Endothelial cell (in vitro differentiated cells): ENCODE results near the gene BNIP1. TPM values are rescaled to one million over a fixed set of nuclear protein-coding genes. Genes with fewer than 3 reads are reported as not detected.

Experiments used
- DNase-seq: peaks from one replicate; pipeline ENCODE4 v3.0.0; 2021; ENCODE audit warnings: low spot score
- H3K27ac Mint-ChIP-seq: one replicate; pipeline ENCODE4 v1.8.0; 2021; ENCODE audit warnings: mixed read lengths, inconsistent platforms; ENCODE audit not compliant: unreplicated experiment
- H3K27me3 Mint-ChIP-seq: one replicate; pipeline ENCODE4 v1.8.0; 2021; ENCODE audit warnings: mild to moderate bottlenecking, moderate library complexity, mixed read lengths, inconsistent platforms; ENCODE audit not compliant: unreplicated experiment
- H3K36me3 Mint-ChIP-seq: one replicate; pipeline ENCODE4 v1.8.0; 2021; ENCODE audit warnings: mild to moderate bottlenecking, low read depth, mixed read lengths, inconsistent platforms; ENCODE audit not compliant: unreplicated experiment
- H3K4me1 Mint-ChIP-seq: one replicate; pipeline ENCODE4 v1.8.0; 2021; ENCODE audit warnings: mild to moderate bottlenecking, mixed read lengths, inconsistent platforms; ENCODE audit not compliant: unreplicated experiment
- H3K4me3 Mint-ChIP-seq: one replicate; pipeline ENCODE4 v1.8.0; 2021; ENCODE audit warnings: mild to moderate bottlenecking, mixed read lengths, inconsistent platforms; ENCODE audit not compliant: unreplicated experiment
- H3K9me3 Mint-ChIP-seq: one replicate; pipeline ENCODE4 v1.8.0; 2021; ENCODE audit warnings: mixed read lengths, inconsistent platforms; ENCODE audit not compliant: unreplicated experiment
- total RNA-seq: library from RNA; stranded (reverse); fragmentation: NEBNext Ultra II Directional; extraction: Animal tissue kit (Norgen Biotek cat#: 25700); gene quantifications from one replicate; pipeline ENCODE4 v1.2.1, GENCODE V29; 2021; ENCODE audit not compliant: unreplicated experiment
- TF ChIP-seq, protein P1 (sequence below): fragments of 200-600 bp; sonication (generic); IDR thresholded peaks from one replicate; pipeline ENCODE4 v1.5.0; 2021; ENCODE audit warnings: antibody characterized with exemption; ENCODE audit not compliant: unreplicated experiment

BNIP1 gene
- total RNA-seq, 1 donor from 2014 or later = 10.3 TPM

GRCh38 chr5:173138707-173139106, 5.6 kb upstream of the BNIP1 start:
- TF ChIP-seq, protein P1, sequence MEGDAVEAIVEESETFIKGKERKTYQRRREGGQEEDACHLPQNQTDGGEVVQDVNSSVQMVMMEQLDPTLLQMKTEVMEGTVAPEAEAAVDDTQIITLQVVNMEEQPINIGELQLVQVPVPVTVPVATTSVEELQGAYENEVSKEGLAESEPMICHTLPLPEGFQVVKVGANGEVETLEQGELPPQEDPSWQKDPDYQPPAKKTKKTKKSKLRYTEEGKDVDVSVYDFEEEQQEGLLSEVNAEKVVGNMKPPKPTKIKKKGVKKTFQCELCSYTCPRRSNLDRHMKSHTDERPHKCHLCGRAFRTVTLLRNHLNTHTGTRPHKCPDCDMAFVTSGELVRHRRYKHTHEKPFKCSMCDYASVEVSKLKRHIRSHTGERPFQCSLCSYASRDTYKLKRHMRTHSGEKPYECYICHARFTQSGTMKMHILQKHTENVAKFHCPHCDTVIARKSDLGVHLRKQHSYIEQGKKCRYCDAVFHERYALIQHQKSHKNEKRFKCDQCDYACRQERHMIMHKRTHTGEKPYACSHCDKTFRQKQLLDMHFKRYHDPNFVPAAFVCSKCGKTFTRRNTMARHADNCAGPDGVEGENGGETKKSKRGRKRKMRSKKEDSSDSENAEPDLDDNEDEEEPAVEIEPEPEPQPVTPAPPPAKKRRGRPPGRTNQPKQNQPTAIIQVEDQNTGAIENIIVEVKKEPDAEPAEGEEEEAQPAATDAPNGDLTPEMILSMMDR = no peak
- no peaks in the 10 kb centered on the region for H3K9me3 Mint-ChIP-seq

DNA sequence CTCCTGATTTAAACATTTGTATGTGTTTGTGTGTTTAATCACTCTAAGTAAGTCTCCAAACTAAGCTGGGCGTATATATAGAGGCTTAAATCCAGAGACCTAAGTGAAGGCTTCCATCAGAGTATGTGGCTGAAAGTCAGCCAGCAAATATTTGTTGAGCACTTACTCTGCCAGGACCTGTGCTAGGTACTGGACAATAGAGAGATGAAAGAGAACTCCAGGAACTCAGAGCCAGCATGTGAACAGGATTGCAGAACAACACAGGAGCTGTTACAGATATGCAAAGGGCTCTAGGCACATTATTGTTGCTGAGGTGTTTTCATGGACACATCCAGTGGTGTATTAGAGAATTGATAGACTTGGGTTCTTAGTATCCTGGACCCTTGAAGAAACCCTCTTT, 4.7 kb upstream of the BNIP1 start:
- Mint-ChIP-seq H3K4me3 (no peak overlapping the region), H3K36me3 (no peaks in the 10 kb centered on the region), H3K4me1 (no peaks in the 10 kb centered on the region), H3K27me3 (peaks cover under 1% of the 10 kb centered on the region), H3K9me3 (no peaks in the 10 kb centered on the region), H3K27ac (no peak overlapping the region)
- TF ChIP-seq, protein P1 = no peak
- DNase-seq = no peak

More at GRCh38 chr5:173138707-173139106, 5.6 kb upstream of the BNIP1 start:
- no peak overlapping the region for H3K4me3 Mint-ChIP-seq
- no peak for DNase-seq
- H3K27ac Mint-ChIP-seq = no peak overlapping the region
- H3K36me3 Mint-ChIP-seq = no peaks in the 10 kb centered on the region
- no peaks in the 10 kb centered on the region for H3K27me3 Mint-ChIP-seq
- no peaks in the 10 kb centered on the region for H3K4me1 Mint-ChIP-seq

GRCh38 chr5:173140769-173141168, 3.6 kb upstream of the BNIP1 start:
- no peak overlapping the region for H3K27ac Mint-ChIP-seq
- H3K36me3 Mint-ChIP-seq = no peaks in the 10 kb centered on the region
- no peaks in the 10 kb centered on the region for H3K9me3 Mint-ChIP-seq
- H3K4me3 Mint-ChIP-seq = no peak overlapping the region
- TF ChIP-seq, protein P1 = no peak
- peaks cover 2% of the 10 kb centered on the region for H3K27me3 Mint-ChIP-seq
- no peak for DNase-seq
- H3K4me1 Mint-ChIP-seq = no peaks in the 10 kb centered on the region

- no peak for DNase-seq
- Mint-ChIP-seq H3K27ac (no peak overlapping the region), H3K27me3 (peaks cover 2% of the 10 kb centered on the region), H3K4me3 (no peak overlapping the region), H3K4me1 (no peaks in the 10 kb centered on the region), H3K36me3 (peaks cover 5% of the 10 kb centered on the region), H3K9me3 (no peaks in the 10 kb centered on the region)
- TF ChIP-seq, protein P1 = no peak
Observed at GRCh38 chr5:173143567-173143966, 764 bp upstream of the BNIP1 start.

- TF ChIP-seq, protein P1 = no peak
- Mint-ChIP-seq H3K9me3 (no peaks in the 10 kb centered on the region), H3K4me1 (no peaks in the 10 kb centered on the region), H3K27ac (no peak overlapping the region), H3K4me3 (no peak overlapping the region), H3K36me3 (peaks cover 11% of the 10 kb centered on the region), H3K27me3 (peaks cover 2% of the 10 kb centered on the region)
- DNase-seq = no peak
Observed at GRCh38 chr5:173148354-173148753, 4.0 kb downstream of the BNIP1 start.
